ENCODE data around the gene RGPD3.

RGPD3 gene

GRCh38 chr2:106343274-106343673, 124.9 kb downstream of the RGPD3 start:
- no peaks in the 10 kb centered on the region for H3K79me2 ChIP-seq (ENCODE audit: control insufficient read depth, insufficient read depth, low read length, unreplicated experiment)
- no peaks in the 10 kb centered on the region for H3K36me3 ChIP-seq (ENCODE audit: insufficient read depth, low read length)
- no peaks in the 10 kb centered on the region for H3K27me3 ChIP-seq (ENCODE audit: insufficient read depth, low read length)
- no peak overlapping the region for H2AFZ ChIP-seq (ENCODE audit: low read length, unreplicated experiment)
- H3K4me3 ChIP-seq (ENCODE audit: low read depth, low read length), result no peak overlapping the region
- no peaks in the 10 kb centered on the region for H3K4me1 ChIP-seq (ENCODE audit: control insufficient read depth, insufficient read depth, low read length, unreplicated experiment)
- no peak overlapping the region for H3K27ac ChIP-seq (ENCODE audit: low read depth, low read length)

DNA sequence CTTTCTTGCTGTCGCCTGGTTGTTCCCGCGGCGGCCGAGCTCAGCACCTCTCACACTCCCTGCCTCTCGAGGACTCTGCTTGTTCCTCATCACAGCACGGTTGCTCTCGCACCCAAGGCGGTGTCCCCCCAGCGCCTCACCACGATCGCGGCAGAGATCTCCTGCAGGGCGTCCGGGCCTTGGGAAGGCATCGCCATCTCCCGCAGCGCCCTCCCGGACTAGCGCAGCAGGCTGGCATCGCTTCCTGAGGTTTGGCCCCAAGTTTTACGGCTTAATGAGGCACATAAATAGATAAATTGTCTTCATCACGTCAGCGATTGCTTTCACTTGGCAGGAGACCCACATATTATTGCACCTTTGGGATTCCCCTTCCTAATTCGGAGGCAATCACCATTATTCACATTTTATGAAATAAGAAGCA, 125.4 kb downstream of the RGPD3 start:
- H3K36me3 ChIP-seq (ENCODE audit: insufficient read depth, low read length), result no peaks in the 10 kb centered on the region
- H3K4me3 ChIP-seq (ENCODE audit: low read depth, low read length), result no peak overlapping the region
- H3K4me1 ChIP-seq (ENCODE audit: control insufficient read depth, insufficient read depth, low read length, unreplicated experiment), result no peaks in the 10 kb centered on the region
- H2AFZ ChIP-seq (ENCODE audit: low read length, unreplicated experiment), result no peak overlapping the region
- H3K79me2 ChIP-seq (ENCODE audit: control insufficient read depth, insufficient read depth, low read length, unreplicated experiment), result no peaks in the 10 kb centered on the region
- H3K27me3 ChIP-seq (ENCODE audit: insufficient read depth, low read length), result no peaks in the 10 kb centered on the region
- H3K27ac ChIP-seq (ENCODE audit: low read depth, low read length), result no peak overlapping the region

DNA sequence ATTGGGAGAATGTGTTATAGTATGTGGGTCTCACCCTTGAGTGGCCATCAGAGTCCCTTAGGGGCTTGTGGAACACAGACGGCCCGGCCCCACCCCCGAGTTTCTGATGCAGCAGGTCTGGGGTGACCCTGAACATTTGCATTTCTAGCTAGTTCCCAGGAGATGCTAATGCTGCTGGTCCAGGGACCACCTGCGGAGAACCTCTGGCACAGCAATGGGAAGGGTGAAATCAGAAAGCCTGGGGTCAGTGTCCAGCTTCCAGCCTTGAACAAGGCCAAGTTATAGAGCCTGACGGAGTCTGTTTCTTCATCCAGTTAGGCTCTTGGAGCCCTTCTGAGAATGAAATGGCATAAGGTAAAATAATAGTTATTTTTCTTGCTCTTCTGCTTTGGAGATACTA, 126.5 kb downstream of the RGPD3 start:
- Histone ChIP-seq H3K27me3 (ENCODE audit: insufficient read depth, low read length) (no peaks in the 10 kb centered on the region), H3K36me3 (ENCODE audit: insufficient read depth, low read length) (no peaks in the 10 kb centered on the region), H3K27ac (ENCODE audit: low read depth, low read length) (no peak overlapping the region), H3K4me1 (ENCODE audit: control insufficient read depth, insufficient read depth, low read length, unreplicated experiment) (no peaks in the 10 kb centered on the region), H3K79me2 (ENCODE audit: control insufficient read depth, insufficient read depth, low read length, unreplicated experiment) (no peaks in the 10 kb centered on the region), H2AFZ (ENCODE audit: low read length, unreplicated experiment) (no peak overlapping the region), H3K4me3 (ENCODE audit: low read depth, low read length) (no peak overlapping the region)

Measured in ACC112 (cell line).